K562 (cell line): ENCODE measurements around the gene ZNF302. TPM values are rescaled to one million over a fixed set of nuclear protein-coding genes. Genes with fewer than 3 reads are reported as not detected.

Experiments
- ARID4B ChIP-seq: sonication (generic); formaldehyde crosslinking; IDR thresholded peaks from 2 replicates; pipeline ENCODE4 v1.8.0; 2022; ENCODE audit warnings: mild to moderate bottlenecking, missing genetic modification reagents
- DEAF1 ChIP-seq: fragments of 450-650 bp; formaldehyde crosslinking; IDR thresholded peaks from 2 replicates; pipeline ENCODE4 v1.4.0; 2020; ENCODE audit warnings: mild to moderate bottlenecking, moderate library complexity
- EHMT2 ChIP-seq: fragments of 450-650 bp; IDR thresholded peaks from 2 replicates; pipeline ENCODE4 v1.6.1; 2018; ENCODE audit warnings: antibody characterized with exemption
- FOSL1 ChIP-seq: fragments of 200-800 bp; sonication (Bioruptor generic); conservative IDR thresholded peaks from 2 replicates; pipeline ENCODE4 v1.6.1; 2016; ENCODE audit warnings: missing genetic modification characterization, missing compliant biosample characterization
- HDAC1 ChIP-seq, 2 experiments: fragments of 450-650 bp; IDR thresholded peaks; 2 replicates each; pipeline ENCODE4 v1.6.1; 2016 to 2017; ENCODE audit warnings: inconsistent platforms in 1 of 2, mild to moderate bottlenecking in 1 of 2, moderate library complexity in 1 of 2
- MBD1 ChIP-seq: fragments of 250-450 bp; sonication (Bioruptor Pico); IDR thresholded peaks from 2 replicates; pipeline ENCODE4 v1.8.0; 2022; ENCODE audit warnings: inconsistent platforms
- ZNF174 ChIP-seq: fragments of 250-450 bp; sonication (Bioruptor Pico); IDR thresholded peaks from 2 replicates; pipeline ENCODE4 v1.4.0; 2020; ENCODE audit warnings: mild to moderate bottlenecking
- ZNF778 ChIP-seq: fragments of 450-650 bp; formaldehyde crosslinking; IDR thresholded peaks from 2 replicates; pipeline ENCODE4 v1.4.0; 2020; ENCODE audit warnings: mild to moderate bottlenecking, moderate library complexity
- polyA plus RNA-seq, 8 experiments: library from polyadenylated mRNA; depleted of rRNA in 4 of 8; stranded (reverse) in 5 of 8; unstranded in 3 of 8; fragments of >200 nt; fragmentation: Nextera tagmentation in 2 of 8; fragmentation: Illumina TruSeq in 1 of 8; extraction: Ambion mirVana in 2 of 8; extraction: Trizol in 1 of 8; gene quantifications; 2 replicates each; pipeline versions ENCODE4 v1.2.1 to v1.2.3, GENCODE V29; 2011 to 2014; ENCODE audit warnings: inconsistent platforms in 1 of 8, missing spikeins in 1 of 8
- total RNA-seq, 7 experiments: library from RNA; depleted of rRNA in 6 of 7; stranded (reverse); fragments of >200 nt in 6 of 7; fragmentation: Illumina TruSeq in 2 of 7; extraction: Trizol in 2 of 7; gene quantifications; 2 replicates each; pipeline versions ENCODE4 v1.2.1 to v1.2.3, GENCODE V29; 2011 to 2021; ENCODE audit warnings: low replicate concordance in 1 of 7

Gene ZNF302
- total and polyA plus RNA-seq, 9 of the 15 experiments (the other 6 are each of a cell fraction or from before 2014, with no cell fraction given), result 0.08 to 1.0 (median 0.27) TPM; not detected in 1

GRCh38 chr19:34661357-34661756 lies 16.1 kb upstream of the ZNF302 start (continued):
- TF ChIP-seq MBD1 (CRISPR knock-in tag) (no peak), DEAF1 (CRISPR knock-in tag) (no peak), FOSL1 (tag) (no peak), ARID4B (CRISPR knock-in tag) (no peak), HDAC1 (IDR thresholded peaks at IDR 0.05) (no peak), ZNF778 (CRISPR knock-in tag) (no peak), EHMT2 (no peak), ZNF174 (CRISPR knock-in tag) (no peak)
- TF ChIP-seq, all 486 proteins: peak for 0
